NCI-H1092 treated with DMSO at 0.1 percent for 48 hours (cell line): Measurements from ENCODE around the gene CARNS1.
A peak's percentile ranks its signal among the peaks of the same experiment; 100 is the strongest.

ENCODE experiments used
- DNase-seq: peaks from one replicate; lab custom pipeline; 2025; lab: John Stamatoyannopoulos, UW

Gene CARNS1, protein sequence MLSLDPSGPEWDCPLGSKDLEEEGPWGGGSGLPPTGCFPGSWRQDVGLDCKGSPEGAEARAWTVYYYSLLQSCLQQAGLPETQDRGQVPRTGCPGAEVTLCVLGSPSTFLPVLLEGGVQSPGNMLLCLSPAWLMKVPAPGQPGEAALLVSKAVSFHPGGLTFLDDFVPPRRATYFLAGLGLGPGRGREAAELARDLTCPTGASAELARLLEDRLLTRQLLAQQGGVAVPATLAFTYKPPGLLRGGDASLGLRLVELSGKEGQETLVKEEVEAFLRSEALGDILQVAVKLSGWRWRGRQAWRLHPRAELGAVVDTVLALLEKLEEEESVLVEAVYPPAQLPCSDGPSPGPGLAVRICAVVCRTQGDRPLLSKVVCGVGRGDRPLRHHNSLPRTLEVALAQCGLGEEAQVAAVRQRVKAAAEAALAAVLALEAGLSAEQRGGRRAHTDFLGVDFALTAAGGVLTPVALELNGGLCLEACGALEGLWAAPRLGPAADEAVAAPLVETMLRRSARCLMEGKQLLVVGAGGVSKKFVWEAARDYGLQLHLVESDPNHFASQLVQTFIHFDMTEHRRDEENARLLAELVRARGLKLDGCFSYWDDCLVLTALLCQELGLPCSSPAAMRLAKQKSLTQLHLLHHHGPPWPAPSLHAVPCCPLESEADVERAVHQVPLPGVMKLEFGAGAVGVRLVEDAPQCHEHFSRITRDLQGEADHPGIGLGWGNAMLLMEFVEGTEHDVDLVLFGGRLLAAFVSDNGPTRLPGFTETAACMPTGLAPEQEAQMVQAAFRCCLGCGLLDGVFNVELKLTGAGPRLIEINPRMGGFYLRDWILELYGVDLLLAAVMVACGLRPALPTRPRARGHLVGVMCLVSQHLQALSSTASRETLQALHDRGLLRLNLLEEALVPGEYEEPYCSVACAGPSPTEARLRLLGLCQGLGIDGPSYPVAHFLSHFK

DNA sequence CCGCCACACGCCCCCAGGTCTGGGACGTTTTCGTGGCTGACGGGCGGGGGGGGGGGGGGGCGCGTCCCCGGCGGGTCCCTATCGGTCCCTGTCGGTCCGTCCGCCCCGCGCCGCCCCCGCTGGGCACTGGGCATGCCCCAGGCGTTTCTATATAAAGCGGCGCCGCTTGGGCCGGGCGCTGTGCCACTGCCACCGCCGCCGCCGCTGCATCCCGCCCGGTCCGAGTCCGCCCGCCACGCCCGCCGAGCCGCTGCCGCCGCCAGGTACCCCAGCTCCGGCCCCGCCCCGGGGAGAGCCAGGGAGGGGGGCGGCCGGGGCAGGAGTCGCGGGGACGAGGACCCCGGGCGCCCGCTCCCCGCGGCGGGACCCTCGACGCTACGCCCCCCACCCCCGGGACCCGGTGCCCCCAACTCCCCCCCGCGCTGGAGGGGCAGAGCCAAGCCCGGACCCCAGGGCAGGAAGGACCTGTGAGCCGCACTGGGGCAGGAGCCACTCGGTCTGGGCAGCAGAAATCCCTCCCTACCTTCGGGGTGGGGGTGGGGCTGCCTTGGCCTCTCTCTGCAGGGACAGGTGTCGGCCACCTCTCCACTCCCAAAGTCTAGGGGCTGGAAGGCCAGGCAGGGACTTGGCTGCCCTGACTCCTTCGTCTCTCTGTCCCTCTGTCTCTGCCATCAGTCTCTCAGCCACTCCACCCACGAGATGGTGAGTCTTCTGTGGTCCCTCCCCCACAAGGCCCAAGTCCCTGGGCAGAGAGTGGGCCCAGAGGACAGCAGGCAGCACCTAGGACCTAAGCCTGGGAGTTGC, at the start of gene CARNS1:
CARNS1 (plus strand) TSS at position 178 of the 804 bp plus-strand sequence; CDS start at position 700, 522 bp downstream.
- no peak for DNase-seq

- no peak for DNase-seq
Observed at GRCh38 chr11:67365736-67366444, 49.6 kb upstream of the CARNS1 start.

GRCh38 chr11:67366546-67366945, 48.9 kb upstream of the CARNS1 start:
- no peak for DNase-seq

GRCh38 chr11:67366961-67367760, 48.3 kb upstream of the CARNS1 start:
- DNase-seq, result no peak

GRCh38 chr11:67367761-67368227, 47.7 kb upstream of the CARNS1 start:
- DNase-seq, result peak; percentile 22

DNA sequence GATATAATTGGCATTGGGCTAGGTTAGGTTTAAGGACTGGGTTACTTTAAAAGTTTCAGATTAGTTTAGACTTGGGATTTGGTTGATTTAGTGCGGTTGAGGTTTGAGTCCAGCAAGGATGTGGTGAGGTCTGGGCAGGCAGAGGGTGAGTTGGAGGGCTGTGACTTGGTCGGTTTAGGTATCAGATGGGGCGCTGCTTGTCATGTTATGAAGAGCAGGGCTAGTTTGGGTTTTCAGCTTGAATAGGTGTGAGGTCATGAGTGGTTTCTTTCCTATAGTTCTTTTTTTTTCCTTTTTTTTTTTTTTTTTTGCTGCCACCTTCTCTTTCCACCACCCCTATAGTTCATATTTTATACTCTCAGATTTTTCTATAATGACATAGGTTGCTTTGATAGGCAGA, 46.9 kb upstream of the CARNS1 start:
- no peak for DNase-seq

DNA sequence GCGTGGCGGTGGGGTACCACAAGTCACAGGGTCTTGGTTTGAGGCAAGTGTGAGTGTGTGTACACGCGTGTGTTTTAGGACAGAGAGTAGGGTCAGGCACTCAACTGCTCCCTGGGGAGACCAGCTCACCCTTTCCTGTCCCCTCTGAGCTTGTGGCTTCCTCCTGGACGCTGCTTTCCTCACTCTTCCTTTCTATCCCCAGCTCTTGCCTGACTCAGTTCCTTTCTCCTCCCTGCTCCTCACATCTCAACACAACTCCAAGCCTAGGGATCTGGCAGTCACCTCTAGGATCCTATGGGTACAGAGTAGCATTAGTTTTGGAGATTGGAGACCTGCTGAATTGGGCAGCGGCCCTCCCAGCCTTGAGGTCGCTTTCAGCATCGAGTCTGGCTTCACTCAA, 46.2 kb upstream of the CARNS1 start:
- no peak for DNase-seq

- DNase-seq, result no peak
Observed at GRCh38 chr11:67369801-67370284, 45.6 kb upstream of the CARNS1 start.

DNA sequence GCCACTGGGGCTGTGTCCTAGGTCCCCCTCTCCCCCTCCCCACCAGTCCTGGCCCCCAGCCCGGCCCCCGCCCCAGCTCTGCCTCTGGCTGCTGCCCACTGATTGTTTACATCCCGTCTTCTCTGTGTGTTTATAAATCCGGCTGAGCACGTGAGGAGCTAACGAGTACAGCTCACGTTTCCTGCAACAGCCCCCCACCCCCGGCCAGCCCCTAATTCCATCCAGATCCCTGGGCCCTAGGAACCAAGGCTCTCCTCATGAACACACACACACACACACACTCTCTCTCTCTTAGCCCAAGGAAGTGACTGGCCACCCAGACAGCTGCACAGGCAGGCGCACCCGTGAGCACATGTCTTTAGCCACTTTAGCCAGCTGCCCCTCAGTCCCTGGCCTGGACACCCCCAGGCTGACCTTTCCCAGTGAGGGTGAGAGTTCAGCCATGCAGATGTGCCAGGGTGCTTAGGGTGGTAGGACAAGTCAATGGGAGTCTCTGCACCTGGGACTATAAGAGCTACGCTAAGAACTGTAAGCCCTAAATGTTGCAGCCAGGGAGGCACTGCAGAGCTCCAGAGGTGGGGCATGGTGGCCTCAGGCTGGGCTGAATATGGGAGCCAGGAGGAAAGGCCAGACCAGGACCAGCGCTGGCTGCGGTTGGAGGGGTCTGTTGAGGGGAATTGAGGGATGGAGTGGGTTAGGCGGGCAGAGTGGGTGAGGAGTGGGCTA, 45.0 kb upstream of the CARNS1 start:
- peak; percentile 19 for DNase-seq

GRCh38 chr11:67371189-67371910, 44.1 kb upstream of the CARNS1 start:
- DNase-seq, result no peak

GRCh38 chr11:67371911-67372320, 43.6 kb upstream of the CARNS1 start:
- no peak for DNase-seq

DNA sequence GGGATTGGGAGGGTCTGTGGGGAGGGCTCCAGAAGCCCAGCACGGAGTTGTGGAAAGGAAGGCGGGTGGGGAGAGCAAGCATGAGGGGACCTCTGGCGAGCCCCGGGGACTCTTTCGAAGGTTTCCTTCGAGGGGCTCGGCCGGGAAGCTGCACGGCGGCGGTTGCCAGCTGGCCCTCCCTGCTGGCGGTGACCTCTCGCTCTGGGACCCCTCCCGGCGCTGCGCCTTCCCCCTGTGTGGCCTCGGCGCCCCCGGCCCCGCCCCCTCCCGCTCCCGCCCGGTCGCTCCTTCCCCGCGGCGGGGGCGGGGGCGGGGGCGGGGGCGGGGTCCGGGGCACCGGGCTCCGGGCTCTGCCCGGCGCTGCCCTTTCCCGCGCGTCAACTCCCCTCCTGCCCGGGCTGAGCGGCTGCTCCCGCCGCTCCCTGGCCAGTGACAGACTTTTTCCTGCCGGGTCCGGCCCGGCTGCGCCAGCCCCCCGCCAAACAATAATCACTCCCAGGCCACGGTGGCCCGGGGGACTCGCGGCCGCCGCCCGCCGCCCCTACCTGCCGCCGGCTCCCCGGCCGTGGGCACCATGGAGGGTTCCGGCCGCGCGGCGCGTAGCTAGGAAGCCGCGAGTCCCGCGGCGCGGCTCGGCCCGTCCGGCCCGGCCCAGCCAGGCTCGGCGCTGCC, 43.0 kb upstream of the CARNS1 start:
- DNase-seq, result no peak

- no peak for DNase-seq
Observed at GRCh38 chr11:67372993-67373647, 42.4 kb upstream of the CARNS1 start, which contains the start of gene CLCF1. CLCF1 (minus strand) TSS chr11:67373598; CDS start chr11:67373539, 59 bp downstream.

GRCh38 chr11:67373648-67374570, 41.6 kb upstream of the CARNS1 start:
- no peak for DNase-seq

DNA sequence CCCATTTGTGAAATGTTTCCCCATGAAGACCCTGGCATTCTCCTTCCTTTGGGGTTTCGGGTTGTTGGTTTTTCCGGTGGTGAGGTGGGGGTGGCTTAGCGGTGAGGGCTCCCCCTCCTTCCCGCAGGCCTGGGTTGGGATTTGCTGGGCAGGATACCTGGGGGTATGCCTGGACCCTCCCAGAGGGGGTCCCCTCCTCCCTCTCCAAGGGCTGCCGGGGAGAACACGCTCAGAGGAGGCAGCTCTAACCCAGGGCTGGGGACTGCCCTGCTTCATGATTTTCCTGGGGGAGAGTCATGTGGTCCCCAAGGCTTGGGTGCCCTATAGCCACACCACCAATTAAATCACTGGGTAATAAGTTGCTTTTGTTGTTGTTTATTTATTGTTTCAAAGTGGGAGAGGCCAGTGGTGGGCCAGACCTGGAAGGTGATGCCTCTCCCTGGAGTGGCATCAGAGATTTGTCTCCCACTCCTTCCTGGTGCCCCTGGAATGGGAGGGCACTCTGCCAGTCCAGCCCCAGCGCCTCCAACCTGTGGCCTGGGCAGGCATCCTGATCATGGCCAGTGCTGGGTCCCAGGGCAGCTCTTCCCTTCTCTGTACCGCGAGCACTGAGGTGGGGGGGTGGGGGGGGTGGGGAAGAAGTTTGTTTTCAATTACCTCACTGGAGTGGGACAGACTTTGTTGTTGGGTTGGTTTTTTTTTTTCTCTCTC, 40.8 kb upstream of the CARNS1 start:
- no peak for DNase-seq
